Hematopoietic multipotent progenitor cell treated with erythropoietin and hydrocortisone succinate and interleukin-3 and kit ligand, for 6 days (in vitro differentiated cells): ENCODE data around the gene PTGDS.

Experiments used
- DNase-seq: peaks from one replicate; pipeline ENCODE4 v3.0.0-alpha.2; 2015

Gene PTGDS

DNA sequence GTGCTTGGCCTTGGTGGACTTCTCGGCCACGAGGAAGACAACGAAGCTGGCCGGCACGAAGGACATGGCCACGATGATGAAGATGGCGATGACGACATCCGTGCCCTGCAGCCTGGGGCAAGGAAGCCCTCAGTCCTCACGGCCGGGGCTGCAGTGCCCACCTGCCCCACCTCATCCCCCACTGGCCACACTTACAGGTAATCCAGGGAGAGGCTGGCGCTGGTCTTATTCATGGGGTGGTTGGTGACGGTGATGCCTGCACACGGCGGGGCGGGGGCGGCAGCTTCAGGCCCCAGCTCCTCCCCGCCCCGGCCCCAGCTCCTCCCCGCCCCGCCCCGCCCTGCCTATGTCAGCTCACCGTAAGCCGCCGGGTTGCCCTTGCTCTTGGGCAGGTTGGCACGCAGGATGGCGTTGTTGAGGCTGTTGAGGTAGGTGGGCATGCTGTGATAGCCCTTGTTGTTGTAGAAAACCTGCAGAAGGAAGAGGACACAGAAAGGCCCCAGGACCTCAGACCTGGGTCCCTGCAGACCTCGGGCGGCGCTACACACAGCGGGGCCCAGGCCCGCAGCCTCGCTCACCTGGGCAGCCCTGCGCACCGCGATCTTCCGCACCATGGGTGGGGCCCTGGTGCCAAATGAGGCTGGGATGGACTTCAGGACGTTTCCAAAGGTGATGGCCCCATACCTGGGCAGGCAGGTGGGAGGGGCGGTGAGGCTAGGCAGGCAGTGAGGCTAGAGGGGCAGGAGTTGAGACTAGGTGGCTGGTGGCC is 34.8 kb downstream of the PTGDS start:
- DNase-seq, result no peak

DNA sequence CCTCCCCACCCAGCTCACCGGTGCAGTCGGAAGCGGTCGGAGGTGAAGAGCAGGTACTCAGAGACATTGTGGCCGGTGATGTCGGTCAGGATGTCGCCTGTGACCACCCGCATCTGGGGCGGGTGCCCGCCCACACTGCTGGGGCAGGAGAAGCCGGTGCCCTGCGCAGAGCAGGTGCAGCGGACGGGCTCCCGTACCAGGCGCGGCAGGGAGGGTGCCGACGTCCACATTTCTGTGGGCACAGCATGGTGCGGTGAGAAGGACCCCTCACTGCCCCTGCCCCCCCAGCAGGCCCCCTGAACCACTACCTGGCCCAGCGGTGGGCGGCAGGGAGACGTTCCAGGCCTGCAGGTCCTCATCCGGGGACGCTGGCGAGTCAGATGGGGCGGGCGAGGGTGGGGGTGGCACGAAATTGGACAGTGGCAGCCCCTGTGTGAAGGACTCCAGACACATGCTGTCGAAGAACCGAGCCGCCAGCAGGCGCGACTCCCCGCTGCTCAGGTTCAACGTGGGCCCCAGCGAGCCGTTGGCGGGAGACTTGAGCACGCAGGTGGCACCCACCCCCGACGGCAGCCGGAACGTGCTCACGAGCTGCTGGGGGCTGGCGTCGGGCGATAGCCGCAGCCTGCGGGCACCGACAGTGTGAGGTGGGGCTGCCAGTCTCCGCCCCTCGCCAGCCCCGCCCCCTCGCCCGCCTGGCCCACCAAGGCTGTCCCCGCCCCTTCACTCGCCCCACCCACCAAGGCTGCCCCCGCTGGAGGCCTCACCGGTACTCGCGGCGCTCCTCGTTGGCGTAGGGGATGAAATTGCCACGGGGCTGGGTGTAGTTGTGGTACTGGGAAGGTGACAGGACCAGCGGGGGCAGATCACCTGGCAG is 35.6 kb downstream of the PTGDS start:
- no peak for DNase-seq

- no peak for DNase-seq
Measured at GRCh38 chr9:137013571-137013940, 36.3 kb downstream of the PTGDS start.

GRCh38 chr9:137014166-137014565 is 36.9 kb downstream of the PTGDS start:
- DNase-seq, result no peak

- DNase-seq, result no peak
Measured at GRCh38 chr9:137014776-137015539, 37.7 kb downstream of the PTGDS start.

- no peak for DNase-seq
Measured at GRCh38 chr9:137015540-137015930, 38.2 kb downstream of the PTGDS start.

GRCh38 chr9:137015976-137016375 is 38.7 kb downstream of the PTGDS start:
- no peak for DNase-seq

- DNase-seq, result no peak
Measured at GRCh38 chr9:137016436-137016835, 39.1 kb downstream of the PTGDS start.

GRCh38 chr9:137017071-137017470 is 39.8 kb downstream of the PTGDS start:
- no peak for DNase-seq

DNA sequence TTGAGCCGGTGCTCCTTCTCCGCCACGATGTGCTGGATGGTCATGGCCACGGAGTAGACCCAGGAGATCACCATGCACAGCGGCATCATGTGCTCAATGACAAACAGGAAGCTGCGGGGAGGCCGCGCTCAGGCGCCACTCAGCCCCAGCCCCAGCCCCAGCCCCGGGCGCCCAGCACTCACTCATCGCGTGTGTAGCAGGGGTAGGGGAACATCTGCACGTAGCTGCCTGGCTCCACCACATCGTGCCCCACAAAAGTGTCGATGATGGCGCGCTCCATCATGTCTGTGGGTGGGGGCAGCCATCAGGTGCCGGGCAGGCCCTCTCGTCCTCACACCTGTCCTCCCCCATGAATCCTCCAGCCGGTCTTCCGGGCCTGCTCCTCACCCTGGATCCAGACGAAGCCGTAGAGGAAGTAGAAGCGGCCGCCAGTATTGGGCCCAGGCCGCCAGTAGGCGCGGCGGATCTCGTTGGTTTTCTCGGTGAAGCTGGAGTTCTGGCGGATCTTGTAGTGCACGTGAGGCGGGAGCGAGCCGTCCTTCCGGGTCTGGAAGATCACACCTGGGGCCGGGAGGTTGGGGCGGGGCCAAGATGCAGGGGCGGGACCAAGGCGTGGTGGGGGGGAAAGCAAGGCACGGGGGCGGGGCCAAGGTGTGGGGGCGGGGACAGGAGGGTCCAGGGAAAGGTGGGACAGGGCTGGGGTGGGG is 40.6 kb downstream of the PTGDS start:
- no peak for DNase-seq

DNA sequence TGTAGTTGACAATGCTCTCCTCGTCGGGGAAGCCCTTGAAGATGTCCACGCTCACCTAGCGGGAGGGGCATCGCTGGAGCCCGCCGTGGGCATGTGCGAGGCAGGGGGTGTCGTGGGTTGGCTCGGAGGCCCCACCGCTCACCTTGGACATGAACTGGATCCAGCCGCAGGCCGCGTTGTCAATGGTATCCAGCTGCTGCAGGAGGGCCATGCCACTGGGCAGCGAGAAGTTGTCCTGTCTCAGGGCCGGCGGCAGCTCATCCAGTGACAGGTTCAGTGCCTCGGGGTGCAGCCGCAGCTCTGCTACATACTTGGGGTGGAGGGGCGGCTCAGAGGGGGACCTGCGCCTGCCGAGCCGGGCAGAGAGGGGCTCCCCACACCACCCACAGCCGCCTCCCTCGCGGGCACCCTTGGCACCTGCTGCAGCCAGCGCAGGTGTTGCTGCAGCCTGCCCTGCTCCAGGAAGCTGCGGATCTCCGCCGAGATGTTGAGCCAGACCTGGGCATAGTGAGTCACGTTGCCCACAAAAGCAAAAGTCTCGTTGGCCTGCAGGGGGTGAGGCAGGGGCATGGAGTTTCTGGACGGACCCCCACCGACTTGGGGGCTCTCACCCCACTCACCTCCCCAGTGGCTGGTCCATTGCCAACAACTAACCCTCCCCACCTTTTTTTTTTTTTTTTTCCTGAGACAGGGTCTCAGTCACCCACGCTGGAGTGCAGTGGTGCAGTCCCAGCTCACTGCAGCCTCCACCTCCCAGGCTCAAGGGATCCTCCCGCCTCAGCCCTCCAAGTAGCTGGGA is 41.7 kb downstream of the PTGDS start:
- DNase-seq, result no peak

DNA sequence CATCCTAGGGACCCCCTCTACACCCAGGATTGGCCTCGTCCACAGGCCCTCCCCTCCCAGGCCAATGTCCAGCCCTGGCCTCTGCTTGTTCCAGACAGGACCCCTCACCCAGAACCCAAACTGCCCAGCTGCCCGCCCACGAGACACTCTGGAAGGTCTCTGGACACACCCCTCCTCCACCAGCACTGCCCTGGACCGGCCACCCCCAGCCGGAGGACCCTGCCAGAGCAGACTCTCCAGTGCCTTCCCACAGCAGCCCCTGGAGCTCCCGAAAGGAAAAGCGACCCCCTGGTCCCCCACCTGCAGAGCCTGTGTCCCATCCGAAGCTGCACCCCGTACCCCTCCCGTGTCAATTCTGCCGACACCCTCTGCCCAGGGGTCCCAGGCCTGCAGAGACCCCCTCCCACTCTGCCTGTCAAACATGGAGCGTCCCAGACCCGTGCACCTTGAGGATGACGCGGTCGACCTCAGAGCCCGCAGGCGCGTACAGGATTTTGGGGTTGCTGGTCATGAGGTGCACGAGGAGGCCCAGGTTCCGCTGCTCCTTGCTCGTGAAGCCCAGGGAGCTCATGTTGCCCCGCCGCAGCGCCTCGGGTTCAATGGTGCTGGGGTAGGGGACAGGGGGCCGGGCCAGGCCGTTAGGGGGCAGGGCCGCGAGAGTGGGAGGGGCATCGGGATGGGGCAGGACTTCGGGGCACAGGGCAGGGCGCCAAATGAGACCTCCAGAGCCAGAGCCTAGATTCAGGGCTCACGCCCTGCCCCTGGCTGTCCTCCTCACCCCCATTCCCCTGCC is 42.8 kb downstream of the PTGDS start:
- no peak for DNase-seq

GRCh38 chr9:137020771-137021567 is 43.7 kb downstream of the PTGDS start:
- no peak for DNase-seq

GRCh38 chr9:137021568-137021978 is 44.3 kb downstream of the PTGDS start:
- no peak for DNase-seq

DNA sequence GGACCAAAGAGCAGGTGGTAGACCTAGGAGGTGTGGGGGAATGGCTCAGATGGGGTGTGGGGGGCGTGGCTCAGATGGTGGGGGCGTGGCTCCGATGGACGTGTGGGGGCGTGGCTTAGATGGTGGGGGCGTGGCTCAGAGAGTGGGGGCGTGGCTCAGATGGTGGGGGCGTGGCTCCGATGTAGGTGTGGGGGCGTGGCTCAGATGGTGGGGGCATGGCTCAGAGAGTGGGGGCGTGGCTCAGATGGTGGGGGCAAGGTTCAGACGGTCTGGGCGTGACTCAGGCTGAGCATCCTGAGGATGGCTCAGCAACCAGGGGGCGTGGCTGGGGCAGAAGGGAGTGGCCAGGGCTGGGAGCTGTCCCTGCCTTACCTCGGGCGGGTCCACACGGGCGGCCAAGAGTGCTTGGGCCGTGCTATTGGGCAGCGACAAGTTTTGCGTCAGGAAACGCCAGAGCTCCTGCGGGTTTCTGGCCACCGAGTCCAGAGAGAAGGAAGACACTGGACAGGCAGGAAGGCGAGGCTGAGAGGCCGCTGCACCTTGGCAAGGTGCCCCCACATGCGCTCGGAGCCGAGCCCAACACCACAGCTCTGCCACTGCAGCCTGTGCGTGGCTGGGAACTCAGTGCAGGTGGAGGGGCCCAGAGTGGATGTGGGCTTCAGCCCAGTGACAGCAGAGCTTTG is 44.8 kb downstream of the PTGDS start:
- DNase-seq, result peak; percentile 96

- no peak for DNase-seq
Measured at GRCh38 chr9:137022662-137023008, 45.3 kb downstream of the PTGDS start.

- no peak for DNase-seq
Measured at GRCh38 chr9:137023157-137023556, 45.9 kb downstream of the PTGDS start.

GRCh38 chr9:137023583-137023991 is 46.3 kb downstream of the PTGDS start:
- no peak for DNase-seq

- DNase-seq, result no peak
Measured at GRCh38 chr9:137025517-137025966, 48.2 kb downstream of the PTGDS start.

- DNase-seq, result no peak
Measured at GRCh38 chr9:137026384-137026783, 49.1 kb downstream of the PTGDS start.
